MM.1S (cell line): ENCODE data around the gene RDH16.

Experiments
- CTCF ChIP-seq: fragments of 300-600 bp; sonication (generic); IDR thresholded peaks from 2 replicates; pipeline ENCODE4 v1.5.1; 2016; ENCODE audit warnings: antibody characterized with exemption, low read length, mixed read lengths
- EZH2 ChIP-seq: fragments of 300-600 bp; sonication (generic); optimal IDR thresholded peaks from 2 replicates; pipeline ENCODE3; 2017; ENCODE audit warnings: low read depth, mild to moderate bottlenecking, antibody characterized with exemption, low read length, mixed read lengths

- TF ChIP-seq EZH2: no peak
- no peak for TF ChIP-seq CTCF
Observed at GRCh38 chr12:56993346-56993745, 35.9 kb upstream of the RDH16 start.
